Prostate gland (tissue), 2 donors: ENCODE results near the gene DEFB123.

ENCODE experiments used
- CTCF ChIP-seq, 4 experiments: fragments of 200-600 bp in 2 of 4; fragments of 450-650 bp in 2 of 4; sonication (generic) in 2 of 4; IDR thresholded peaks; 1 replicate in 3 of 4; 2 replicates in 1 of 4; pipeline ENCODE4 v1.5.1; 2016 to 2019; ENCODE audit warnings: antibody characterized with exemption in 4 of 4, mild to moderate bottlenecking in 2 of 4, moderate library complexity in 2 of 4
- POLR2A ChIP-seq: fragments of 450-650 bp; IDR thresholded peaks from one replicate; pipeline ENCODE4 v1.6.1; 2016; ENCODE audit warnings: antibody characterized with exemption, mild to moderate bottlenecking
- POLR2AphosphoS5 ChIP-seq: sonication (generic); formaldehyde crosslinking; IDR thresholded peaks from one replicate; pipeline ENCODE4 v1.6.1; 2017; ENCODE audit warnings: antibody characterized with exemption

- TF ChIP-seq CTCF (IDR thresholded peaks at IDR 0.05) (no peak), POLR2A (no peak), POLR2AphosphoS5 (no peak)
Observed at GRCh38 chr20:31415653-31416052, 24.8 kb upstream of the DEFB123 start.
